SK-N-SH treated with all-trans-retinoic acid at 6 μM for 48 hours (cell line): ENCODE measurements around the gene UGT1A6.

Source experiments
- ATAC-seq: fragments of 200-7000 bp; cut with Tn5 transposase; 3 replicates; pipeline ENCODE4 v1.9.1; 2020; ENCODE audit warnings: mild to moderate bottlenecking, moderate library complexity
- BACH2 ChIP-seq: fragments of 250-450 bp; sonication (Bioruptor Pico); IDR thresholded peaks from 2 replicates; pipeline ENCODE4 v1.9.0; 2021; ENCODE audit warnings: mild to moderate bottlenecking, borderline replicate concordance
- CREB5 ChIP-seq: fragments of 250-450 bp; sonication (Bioruptor Pico); IDR thresholded peaks from 2 replicates; pipeline ENCODE4 v1.5.1; 2020; ENCODE audit warnings: low read depth, mild to moderate bottlenecking, moderate library complexity
- CSDC2 ChIP-seq: fragments of 250-450 bp; sonication (Bioruptor Pico); IDR thresholded peaks from 2 replicates; pipeline ENCODE4 v1.5.0; 2020; ENCODE audit warnings: mild to moderate bottlenecking, moderate library complexity
- CSRNP3 ChIP-seq: fragments of 250-450 bp; sonication (Bioruptor Pico); IDR thresholded peaks from 2 replicates; pipeline ENCODE4 v1.5.1; 2021; ENCODE audit warnings: mild to moderate bottlenecking, moderate library complexity
- ESRRG ChIP-seq: fragments of 250-450 bp; sonication (Bioruptor Pico); IDR thresholded peaks from 2 replicates; pipeline ENCODE4 v1.6.1; 2021; ENCODE audit warnings: mild to moderate bottlenecking
- GLIS3 ChIP-seq: fragments of 250-450 bp; sonication (Bioruptor Pico); IDR thresholded peaks from 2 replicates; pipeline ENCODE4 v1.5.0; 2020; ENCODE audit warnings: mild to moderate bottlenecking, moderate library complexity
- ISL1 ChIP-seq: fragments of 250-450 bp; sonication (Bioruptor Pico); IDR thresholded peaks from 2 replicates; pipeline ENCODE4 v2.1.2; 2022; ENCODE audit warnings: mild to moderate bottlenecking, moderate library complexity
- OSR1 ChIP-seq: fragments of 250-450 bp; sonication (Bioruptor Pico); IDR thresholded peaks from 2 replicates; pipeline ENCODE4 v1.8.0; 2022; ENCODE audit warnings: moderate library complexity, mild to moderate bottlenecking, inconsistent platforms
- PATZ1 ChIP-seq: fragments of 250-450 bp; sonication (Bioruptor Pico); IDR thresholded peaks from 2 replicates; pipeline ENCODE4 v1.8.0; 2020; ENCODE audit warnings: mild to moderate bottlenecking, moderate library complexity, borderline replicate concordance
- PPARA ChIP-seq: fragments of 250-450 bp; sonication (Bioruptor Pico); IDR thresholded peaks from 2 replicates; pipeline ENCODE4 v1.5.0; 2020; ENCODE audit warnings: mild to moderate bottlenecking, borderline replicate concordance
- RARB ChIP-seq: fragments of 250-450 bp; sonication (Bioruptor Pico); IDR thresholded peaks from 2 replicates; pipeline ENCODE4 v1.8.0; 2021; ENCODE audit warnings: mild to moderate bottlenecking, moderate library complexity
- SNAI2 ChIP-seq: fragments of 250-450 bp; sonication (Bioruptor Pico); IDR thresholded peaks from 2 replicates; pipeline ENCODE4 v1.5.0; 2020; ENCODE audit warnings: mild to moderate bottlenecking, moderate library complexity
- TCF4 ChIP-seq: fragments of 250-450 bp; sonication (Bioruptor Pico); IDR thresholded peaks from 2 replicates; pipeline ENCODE4 v1.8.0; 2021; ENCODE audit warnings: mild to moderate bottlenecking, moderate library complexity, borderline replicate concordance
- TOX ChIP-seq: fragments of 250-450 bp; sonication (Bioruptor Pico); IDR thresholded peaks from 2 replicates; pipeline ENCODE4 v1.8.0; 2021; ENCODE audit warnings: mild to moderate bottlenecking, moderate library complexity, borderline replicate concordance
- TSHZ2 ChIP-seq: fragments of 250-450 bp; sonication (Bioruptor Pico); IDR thresholded peaks from 2 replicates; pipeline ENCODE4 v1.5.0; 2020; ENCODE audit warnings: mild to moderate bottlenecking, moderate library complexity
- ZFP3 ChIP-seq: fragments of 250-450 bp; sonication (Bioruptor Pico); IDR thresholded peaks from 2 replicates; pipeline ENCODE4 v1.5.0; 2020; ENCODE audit warnings: mild to moderate bottlenecking, moderate library complexity
- ZFP30 ChIP-seq: fragments of 450-650 bp; formaldehyde crosslinking; IDR thresholded peaks from 2 replicates; pipeline ENCODE4 v1.5.0; 2022; ENCODE audit warnings: mild to moderate bottlenecking, moderate library complexity
- ZNF565 ChIP-seq: fragments of 450-650 bp; formaldehyde crosslinking; conservative IDR thresholded peaks from 2 replicates; pipeline ENCODE4 v1.5.0; 2020; ENCODE audit warnings: low read depth, mild to moderate bottlenecking, moderate library complexity
- ZNF70 ChIP-seq: fragments of 450-650 bp; formaldehyde crosslinking; IDR thresholded peaks from 2 replicates; pipeline ENCODE4 v1.5.0; 2020; ENCODE audit warnings: mild to moderate bottlenecking, moderate library complexity
- ZNF8 ChIP-seq: fragments of 450-650 bp; formaldehyde crosslinking; IDR thresholded peaks from 2 replicates; pipeline ENCODE4 v1.5.0; 2020; ENCODE audit warnings: mild to moderate bottlenecking, moderate library complexity

Gene UGT1A6

GRCh38 chr2:233792720-233793119, 100.0 kb downstream of the UGT1A6 start:
- TF ChIP-seq TCF4 (no peak), CSDC2 (CRISPR knock-in tag) (no peak), OSR1 (CRISPR knock-in tag) (no peak), PATZ1 (no peak), RARB (CRISPR knock-in tag) (no peak), TOX (CRISPR knock-in tag) (no peak), CSRNP3 (CRISPR knock-in tag) (no peak), CREB5 (CRISPR knock-in tag) (no peak), BACH2 (CRISPR knock-in tag) (no peak), ZFP30 (no peak), ESRRG (CRISPR knock-in tag) (no peak)
- no peak for ATAC-seq

GRCh38 chr2:233793465-233794127, 100.9 kb downstream of the UGT1A6 start:
- no peak for TF ChIP-seq CSRNP3 (CRISPR knock-in tag)
- no peak for TF ChIP-seq SNAI2 (CRISPR knock-in tag)
- no peak for TF ChIP-seq CREB5 (CRISPR knock-in tag)
- no peak for TF ChIP-seq ZNF8
- TF ChIP-seq GLIS3, result no peak
- no peak for TF ChIP-seq RARB (CRISPR knock-in tag)
- no peak for TF ChIP-seq OSR1 (CRISPR knock-in tag)
- TF ChIP-seq, all 23 proteins: peak for 0
- ATAC-seq, result no peak

GRCh38 chr2:233794128-233794658, 101.5 kb downstream of the UGT1A6 start:
- TF ChIP-seq PPARA (CRISPR knock-in tag), result no peak
- no peak for TF ChIP-seq TCF4
- TF ChIP-seq BACH2 (CRISPR knock-in tag), result no peak
- TF ChIP-seq ESRRG (CRISPR knock-in tag), result no peak
- no peak for TF ChIP-seq SNAI2 (CRISPR knock-in tag)
- TF ChIP-seq RARB (CRISPR knock-in tag), result no peak
- TF ChIP-seq ZNF8, result no peak
- TF ChIP-seq ZNF565, result no peak
- ATAC-seq, result no peak

GRCh38 chr2:233795735-233796171, 103.1 kb downstream of the UGT1A6 start:
- ATAC-seq, result no peak
- no peak for TF ChIP-seq OSR1 (CRISPR knock-in tag)
- no peak for TF ChIP-seq ZFP30
- no peak for TF ChIP-seq ZNF70 (CRISPR knock-in tag)
- no peak for TF ChIP-seq ISL1 (CRISPR knock-in tag)
- no peak for TF ChIP-seq TSHZ2 (CRISPR knock-in tag)
- no peak for TF ChIP-seq ZFP3 (CRISPR knock-in tag)
- no peak for TF ChIP-seq PATZ1
- no peak for TF ChIP-seq ZNF8
- TF ChIP-seq ESRRG (CRISPR knock-in tag), result no peak
- no peak for TF ChIP-seq TOX (CRISPR knock-in tag)
- TF ChIP-seq BACH2 (CRISPR knock-in tag), result no peak
- no peak for TF ChIP-seq CREB5 (CRISPR knock-in tag)
- TF ChIP-seq TCF4, result no peak
